ENCODE measurements around the gene PEX16.

The PEX16 gene

DNA sequence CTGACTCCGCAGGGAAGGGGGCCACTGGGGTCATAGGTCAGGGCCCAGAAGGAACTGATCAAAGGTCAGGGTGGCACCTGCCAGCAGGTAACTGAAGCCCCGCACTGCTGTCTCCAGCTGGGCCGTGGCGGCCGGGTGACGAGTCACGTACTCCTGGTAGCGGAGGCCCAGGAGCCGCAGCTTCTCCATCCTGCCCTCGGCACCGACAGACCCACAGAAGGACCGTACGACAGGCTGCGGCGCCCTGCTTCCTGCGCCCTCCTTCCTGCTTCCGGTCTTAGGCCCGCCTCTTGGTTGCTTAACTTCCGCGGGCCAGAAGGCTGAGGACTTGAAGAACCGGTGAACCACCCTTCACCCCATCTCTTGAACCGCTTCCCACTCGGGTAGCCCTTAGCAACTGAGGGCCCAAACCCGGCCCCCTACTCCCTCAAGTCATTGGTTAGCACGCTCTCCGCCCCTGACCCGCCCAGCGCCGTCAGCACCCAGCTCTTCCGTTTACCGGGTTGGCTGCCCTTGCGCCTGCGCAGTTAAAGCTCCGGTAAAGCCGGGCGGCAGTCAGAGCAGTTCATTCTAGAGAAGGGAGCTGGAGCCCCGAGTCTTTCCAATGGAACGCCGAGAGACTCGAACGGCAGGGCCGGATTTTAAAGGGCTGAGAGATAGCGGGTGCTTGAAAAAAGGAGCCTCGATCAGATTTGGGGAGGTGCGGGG lies at the start of gene PEX16:
PEX16 (minus strand) TSS at position 255 of the 708 bp plus-strand sequence; CDS start at position 189, 66 bp downstream.
- DNase-seq = peak; percentile 99

DNA sequence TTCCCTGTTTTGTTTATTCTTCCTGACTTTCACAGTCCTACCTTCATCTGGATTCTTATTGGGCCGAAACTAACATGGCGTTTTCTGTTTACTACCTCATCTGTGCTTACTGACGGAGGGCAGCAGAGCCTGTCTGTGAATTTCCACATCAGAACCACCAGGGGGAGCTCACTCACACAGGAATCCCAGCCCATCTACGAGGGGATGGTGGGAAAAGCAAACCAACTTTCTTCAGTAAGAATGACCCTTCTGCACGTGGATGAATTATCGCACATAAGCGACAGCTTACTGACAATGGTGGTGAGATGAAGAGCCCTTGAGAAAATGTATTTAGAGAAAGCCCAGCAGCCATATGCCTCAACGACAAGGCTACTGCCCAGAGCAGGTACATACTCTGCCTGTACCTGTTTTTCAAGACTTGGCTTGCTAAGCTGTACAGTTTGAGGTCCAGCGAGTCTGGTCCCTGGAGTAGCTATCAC lies 47.3 kb upstream of the PEX16 start:
- DNase-seq = peak; percentile 51

DNA sequence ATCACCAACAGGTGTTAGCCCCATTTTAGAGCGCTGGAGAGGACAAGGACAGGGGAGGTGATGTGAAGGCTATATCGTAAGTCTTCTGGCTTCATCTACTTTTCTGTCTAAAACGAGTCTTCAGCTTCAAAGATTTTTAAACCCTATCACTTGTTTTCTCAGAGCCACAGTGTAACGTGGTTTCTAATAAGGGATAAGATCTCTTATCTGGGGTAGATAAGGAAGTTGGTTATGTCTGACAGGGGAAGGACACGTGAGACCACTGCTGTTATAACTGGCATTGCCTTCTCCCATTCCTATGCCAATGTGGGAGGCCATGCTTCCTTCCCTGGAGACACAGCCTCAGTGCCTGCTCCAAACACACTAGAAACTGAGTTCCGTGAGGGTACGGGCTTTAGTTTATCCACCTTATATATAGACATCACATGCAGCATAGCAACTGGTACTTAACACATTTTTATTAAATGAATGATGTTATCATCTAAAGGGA lies 44.1 kb upstream of the PEX16 start:
- DNase-seq = no peak

DNA sequence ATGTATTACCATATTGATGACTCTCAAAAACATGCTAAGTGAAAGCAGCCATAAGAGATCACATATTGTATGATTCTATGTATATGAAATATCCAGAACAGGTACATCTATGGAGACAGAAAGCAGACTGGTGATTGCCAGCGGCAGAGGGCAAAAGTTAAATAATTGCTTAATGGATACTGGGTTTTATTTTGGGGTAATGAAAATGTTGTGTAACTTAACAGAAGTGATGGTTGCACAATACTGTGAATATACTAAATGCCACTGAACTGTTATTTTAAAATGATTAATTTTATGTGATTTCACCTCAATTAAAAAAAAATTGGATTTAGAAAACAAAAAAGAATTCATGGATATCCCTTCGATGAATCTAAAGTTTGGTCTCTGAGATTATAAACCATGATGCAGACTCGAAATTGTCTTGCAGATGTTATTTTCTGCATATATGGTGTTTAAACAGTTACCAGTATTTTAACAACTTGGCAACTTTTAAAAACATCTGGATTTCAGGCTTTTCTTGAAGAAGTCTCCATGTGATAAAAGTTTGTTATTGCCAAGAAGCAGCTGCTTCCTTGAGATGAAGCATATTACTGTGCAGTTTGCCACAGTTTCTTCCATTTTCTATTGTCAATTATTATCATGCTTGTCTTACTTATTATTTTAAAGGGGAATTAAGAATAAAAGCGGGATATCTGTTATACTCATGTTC lies 42.9 kb upstream of the PEX16 start:
- DNase-seq = no peak

DNA sequence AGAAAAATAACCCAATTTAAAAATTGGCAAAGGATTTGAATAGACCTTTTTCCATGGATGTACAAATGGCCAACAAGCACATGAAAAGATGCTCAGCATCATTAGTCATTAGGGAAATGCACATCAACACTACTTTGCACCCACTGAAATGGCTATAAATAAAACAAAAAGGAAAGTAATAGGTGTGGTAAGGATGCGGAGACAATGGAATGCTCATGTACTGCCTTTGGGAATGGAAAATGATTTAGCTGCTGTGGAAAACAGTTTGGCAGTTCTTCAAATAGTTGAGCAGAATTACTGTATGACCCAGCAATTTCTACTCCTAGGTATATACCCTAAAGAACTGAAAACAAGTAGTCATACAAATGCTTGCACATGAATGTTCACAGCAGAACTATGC lies 42.2 kb upstream of the PEX16 start:
- DNase-seq = no peak

DNA sequence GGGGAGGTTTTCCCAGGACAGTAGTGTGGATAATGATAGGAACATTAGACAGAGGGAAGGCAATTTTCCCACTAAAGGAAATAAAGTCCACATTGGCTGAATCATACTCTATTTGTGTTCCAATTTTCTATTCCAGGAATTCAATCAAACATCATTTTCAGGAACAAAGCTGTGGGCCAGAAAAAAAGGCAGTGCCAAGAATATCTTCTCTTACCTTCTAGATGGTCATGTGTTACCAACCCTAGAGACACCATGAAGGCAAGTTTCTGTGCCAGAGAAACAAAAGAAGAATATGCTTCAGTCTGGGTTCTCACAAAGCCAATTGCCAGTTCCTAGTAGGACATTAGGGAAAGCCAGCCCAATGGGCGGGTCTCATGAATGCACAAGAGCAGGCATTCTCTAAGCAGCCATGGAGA lies 32.3 kb upstream of the PEX16 start:
- DNase-seq = no peak

DNA sequence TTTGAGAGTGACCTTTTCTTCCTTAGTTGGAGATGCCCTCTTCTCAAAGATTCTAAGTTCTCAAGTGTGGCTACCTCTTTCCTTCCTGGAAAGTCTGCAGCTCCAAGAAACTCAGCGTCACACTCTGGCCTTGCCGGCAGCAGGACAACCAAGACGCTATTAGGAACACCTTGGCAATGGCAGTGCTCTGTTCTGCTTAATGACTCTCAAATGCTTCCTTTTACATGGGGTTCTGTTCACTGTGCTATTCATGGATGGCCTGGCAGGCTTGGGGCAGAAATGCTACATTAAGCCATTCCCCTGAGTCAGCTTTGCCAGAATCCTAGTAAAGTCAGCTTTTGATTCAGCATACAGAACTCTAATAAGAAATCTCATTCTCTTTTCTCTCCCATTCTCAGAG lies 30.7 kb upstream of the PEX16 start:
- DNase-seq = no peak

DNA sequence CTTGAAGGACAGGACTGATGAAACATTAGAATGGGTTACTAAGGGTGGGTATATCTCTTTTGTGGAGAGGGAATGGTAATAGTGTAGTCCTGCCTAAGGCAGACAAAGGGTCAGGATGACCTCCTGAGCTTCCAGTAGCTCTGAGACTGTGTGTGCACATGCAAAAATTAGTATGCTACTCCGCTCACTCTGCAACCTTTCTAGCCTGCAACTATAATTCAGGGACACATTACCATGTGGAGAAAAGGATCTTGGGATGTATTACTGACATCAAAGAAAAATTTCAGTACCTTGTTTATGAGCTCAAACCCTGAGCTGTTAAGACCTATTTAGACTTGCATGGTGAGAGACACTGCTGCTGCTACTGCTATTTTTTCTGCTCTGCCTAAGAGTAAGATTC lies 30.2 kb upstream of the PEX16 start:
- no peak for DNase-seq

DNA sequence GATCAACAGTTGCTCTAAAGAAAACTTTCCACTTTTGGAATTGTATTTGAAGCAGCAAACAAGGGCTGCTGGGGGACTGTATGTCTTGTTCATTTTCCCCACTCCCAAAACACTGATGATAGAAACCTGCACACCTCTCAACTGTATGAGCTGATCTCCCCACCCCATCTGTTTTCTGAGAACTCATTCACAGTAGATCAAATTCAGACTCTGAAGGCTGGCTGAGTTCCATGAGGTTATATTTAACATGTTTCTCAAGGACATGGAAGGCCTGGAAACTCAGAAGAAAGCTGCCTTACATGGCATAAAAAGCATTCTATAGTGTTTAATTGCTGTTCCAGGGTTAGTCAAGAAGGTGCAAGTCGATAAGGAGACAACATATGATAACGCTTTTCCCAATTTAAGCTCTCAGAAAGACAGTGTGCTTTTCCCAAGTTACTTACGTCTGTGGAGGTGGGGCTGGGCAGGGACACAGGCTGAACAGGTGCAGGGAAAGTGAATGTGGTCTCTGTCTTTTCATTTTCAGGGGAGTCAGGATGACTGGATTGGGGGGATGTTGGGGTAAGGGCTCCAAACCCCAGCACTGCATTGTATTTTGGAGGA lies 27.8 kb upstream of the PEX16 start:
- DNase-seq = no peak

DNA sequence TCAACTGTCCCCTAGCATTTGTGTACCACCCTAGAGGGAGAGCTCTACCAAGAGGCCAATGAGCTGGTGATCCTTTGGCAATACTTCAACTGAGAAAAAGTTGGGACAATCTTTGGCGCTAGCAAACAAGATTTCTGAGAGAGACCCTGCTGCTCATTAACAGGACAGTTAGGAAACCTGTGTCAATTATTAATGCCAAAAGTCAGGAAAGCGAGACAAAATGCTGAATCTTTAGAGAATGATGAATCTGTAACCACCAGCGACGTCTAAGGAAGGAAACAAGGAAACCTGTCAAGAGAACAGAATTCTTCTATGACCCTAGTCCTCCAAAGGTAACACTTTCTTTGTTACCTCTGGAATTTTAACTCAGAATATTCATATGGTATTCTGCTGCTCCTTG lies 24.7 kb upstream of the PEX16 start:
- DNase-seq = no peak

DNA sequence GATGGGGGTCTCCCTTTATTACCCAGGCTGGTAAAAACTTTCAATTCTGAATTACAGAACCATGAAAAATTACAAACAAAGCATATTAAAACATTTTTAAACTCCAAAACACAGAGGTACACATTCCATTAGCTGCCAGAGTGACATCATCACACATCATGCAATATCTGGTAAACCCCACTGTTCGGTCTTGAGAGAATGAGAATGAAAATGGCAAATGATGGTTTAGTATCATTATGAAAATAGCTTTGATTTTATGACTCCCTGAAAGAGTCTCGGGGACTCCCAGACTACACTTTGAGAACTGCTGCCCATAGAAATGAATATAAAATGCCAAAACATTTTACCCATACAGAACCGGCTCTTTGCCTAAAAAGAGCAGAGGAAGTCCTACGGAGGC lies 23.6 kb upstream of the PEX16 start:
- DNase-seq = no peak

DNA sequence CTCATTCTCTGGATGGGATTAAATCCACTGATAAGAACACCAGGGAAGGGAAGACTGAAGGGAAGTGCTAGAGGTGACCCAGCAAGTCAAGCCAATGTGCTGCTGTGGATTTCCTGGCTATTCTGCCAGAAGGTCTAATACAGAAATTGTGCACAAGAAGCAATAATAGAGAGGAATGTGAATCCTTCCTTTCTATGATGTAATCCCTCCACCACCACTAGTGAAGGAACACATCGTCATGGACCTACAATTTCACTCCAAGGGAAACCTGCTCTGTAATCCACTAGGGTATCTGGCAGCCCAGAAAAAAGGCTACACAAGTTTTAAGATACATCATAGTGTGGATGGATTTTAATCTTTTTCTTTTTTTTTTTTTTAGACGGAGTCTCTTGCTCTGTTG lies 22.2 kb upstream of the PEX16 start:
- DNase-seq = no peak

DNA sequence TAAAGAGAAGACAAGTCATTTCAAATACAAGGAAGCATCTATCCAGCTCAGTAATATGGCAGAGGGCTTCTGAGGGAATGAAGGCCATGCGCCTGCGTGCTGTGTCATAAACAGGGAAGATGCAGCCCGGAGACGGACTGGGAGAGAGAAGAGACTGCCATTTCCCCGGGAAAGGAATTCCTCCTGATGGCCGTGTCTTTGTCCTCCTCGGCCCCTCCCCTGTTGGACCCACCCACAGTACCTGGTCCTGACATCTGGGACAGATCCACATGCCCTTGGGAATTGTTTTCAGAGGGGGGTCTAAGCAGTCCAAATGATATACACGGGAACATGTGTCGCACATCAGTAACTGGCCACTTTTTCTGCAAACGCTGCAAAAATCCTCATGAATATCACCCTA lies 20.2 kb upstream of the PEX16 start:
- no peak for DNase-seq

DNA sequence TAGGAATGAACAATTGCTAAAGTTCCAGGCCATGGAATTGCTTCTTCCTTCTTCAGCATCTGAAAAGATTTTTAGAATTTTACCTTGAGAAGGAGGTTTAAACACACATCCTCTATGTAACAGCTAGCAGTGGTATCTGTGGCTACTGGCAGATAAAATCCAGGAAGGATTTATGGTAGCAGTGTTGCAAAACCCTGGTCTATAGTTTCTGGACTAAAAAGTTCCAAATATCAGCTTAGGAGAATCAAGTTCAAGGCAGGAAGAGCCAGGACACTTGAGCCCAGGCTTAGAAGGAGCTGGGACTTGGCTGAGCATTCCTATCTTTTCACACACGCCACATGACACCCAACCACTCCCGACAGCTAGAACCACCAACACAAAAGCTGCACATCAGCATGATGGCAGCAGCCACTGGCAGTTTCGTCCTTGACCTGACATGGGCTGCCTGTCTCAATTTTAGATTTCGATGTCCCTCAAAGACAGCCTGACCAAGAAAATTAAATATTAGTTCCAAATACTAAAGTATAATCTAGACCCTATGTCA lies 18.9 kb upstream of the PEX16 start:
- no peak for DNase-seq

DNA sequence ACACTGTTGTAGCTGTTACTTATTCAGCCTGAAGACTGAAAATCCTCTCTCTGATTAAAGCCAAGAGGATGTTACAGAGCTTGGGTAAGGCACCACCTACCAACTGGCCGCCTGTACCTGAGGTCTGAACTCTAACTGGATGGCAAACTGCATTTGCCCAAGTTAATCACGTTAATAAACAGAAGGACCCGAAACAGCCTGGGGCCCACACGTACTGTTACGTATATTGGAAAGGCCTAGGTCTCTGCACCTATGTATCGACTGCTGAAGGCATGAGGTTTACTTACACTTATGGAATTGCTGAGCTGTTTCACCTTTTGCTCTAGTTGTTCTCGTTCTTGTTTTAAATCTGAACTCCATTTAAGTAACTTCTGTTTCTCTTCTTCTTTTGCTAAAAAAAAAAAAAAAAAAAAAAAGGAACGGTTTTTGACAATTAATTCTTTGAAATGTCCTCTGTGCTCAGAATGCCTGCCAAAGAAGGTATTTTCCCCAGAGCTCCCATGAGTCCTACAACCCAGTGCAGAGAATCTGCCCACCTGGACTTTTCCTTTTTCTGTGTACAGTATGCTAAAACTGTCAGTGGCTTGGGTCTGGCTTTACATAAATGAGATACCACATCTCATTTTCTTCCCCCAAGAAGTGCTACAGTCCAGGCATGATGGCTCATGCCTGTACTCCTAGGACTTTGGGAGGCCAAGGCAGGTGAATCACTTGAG lies 17.8 kb upstream of the PEX16 start:
- DNase-seq = no peak

DNA sequence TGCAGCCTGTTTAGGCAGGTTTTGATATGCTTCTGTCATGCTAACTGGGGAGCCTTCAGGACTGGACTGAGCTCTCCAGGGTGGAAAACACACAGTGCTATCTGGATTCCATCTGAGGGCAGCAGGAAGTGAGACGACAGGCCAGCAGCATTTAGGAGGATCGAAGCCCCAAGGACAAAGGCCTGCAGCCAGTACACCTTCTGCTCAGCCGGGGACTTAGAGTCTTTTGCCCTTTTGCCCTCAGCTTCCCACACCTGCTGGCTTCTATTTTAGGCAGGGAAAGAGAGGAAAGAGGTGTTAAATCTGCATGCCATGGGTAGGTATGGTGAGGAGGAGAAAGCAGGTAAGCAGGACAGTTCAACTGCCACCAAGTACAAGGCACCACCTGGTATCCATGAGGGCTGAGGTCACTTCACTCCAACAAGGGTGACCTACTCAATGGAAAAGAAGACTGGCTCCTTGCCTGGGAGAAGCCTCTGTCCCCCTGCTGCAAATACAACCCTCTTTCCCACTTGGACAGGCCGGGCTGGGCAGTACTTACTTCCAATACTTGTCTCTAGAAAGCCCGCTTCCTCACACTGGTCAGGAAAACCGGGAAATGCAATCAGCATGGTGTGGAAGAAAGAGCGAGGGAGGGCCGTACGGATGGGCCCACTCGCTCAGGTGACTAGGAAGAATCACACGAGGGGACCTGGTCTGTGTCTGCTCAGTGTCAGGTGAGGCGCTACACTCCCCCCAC lies 17.1 kb upstream of the PEX16 start:
- DNase-seq = no peak

DNA sequence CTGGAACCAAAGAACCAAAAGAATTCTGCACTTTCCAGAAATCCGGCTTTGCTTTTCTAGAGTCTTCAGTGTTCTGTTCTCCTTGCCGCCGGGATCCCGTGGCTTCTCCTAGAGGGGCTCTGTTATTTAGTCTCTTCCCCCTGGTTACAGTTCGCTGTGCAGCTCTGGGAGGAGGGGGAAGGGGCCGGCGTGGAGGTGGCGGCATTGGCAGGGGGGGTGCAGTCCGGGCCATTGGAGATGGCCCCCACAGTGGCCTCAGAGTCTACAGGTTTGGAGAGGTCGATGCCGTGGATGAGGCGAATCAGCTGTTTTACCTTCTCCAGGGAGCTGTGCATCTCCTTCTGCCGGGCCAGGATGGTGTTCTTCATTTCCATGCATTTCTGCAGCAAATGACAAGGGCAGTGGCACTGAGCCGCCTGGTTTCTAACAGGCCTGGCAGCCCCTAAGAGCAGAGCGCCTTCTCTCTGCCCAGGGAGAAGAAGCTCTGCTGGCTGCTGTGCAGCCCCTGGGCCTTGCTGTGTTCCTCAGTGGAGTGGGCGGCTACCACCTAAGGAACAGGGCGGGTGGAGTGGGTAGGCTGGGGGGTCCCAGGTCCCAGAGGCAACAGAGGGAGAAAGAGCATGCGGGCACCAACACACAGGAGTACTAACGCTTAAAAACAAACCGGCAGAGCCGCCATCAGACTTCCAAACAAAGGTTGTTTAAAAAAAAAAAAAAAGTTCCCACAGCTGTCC lies 16.3 kb upstream of the PEX16 start:
- no peak for DNase-seq

DNA sequence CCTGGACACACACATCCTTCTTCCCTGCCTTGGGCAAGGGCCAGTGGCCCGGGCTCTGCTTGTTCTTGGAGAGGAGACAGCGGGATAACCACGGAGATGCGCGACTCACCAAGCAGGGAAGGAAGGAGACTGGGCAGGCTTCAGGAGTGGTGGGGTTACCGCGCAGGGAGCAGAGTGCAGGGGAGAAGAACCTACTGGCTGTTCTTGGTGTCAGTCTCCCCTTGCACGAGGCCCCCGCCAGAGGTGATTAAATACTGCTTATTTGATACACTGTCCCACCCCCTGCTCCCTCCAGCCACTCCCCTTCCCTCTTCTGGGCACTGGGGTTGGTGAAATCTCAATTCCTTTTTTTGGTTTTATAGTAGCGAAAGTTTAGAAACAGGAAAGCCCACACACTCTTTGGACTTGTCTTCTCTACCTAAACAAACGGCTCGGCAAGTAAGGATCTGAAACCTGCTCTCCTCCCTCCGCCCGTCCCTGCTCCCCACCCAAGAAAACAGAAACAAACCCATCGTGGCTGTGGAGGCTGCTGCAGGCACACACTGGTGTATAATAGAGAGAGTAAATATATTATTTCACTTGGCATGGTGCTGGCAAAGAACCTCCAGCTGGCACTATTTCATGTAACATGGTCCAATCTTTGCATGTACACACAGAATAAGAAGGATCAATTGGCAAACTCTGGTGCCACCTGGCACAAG lies 15.6 kb upstream of the PEX16 start:
- DNase-seq = peak; percentile 42

DNA sequence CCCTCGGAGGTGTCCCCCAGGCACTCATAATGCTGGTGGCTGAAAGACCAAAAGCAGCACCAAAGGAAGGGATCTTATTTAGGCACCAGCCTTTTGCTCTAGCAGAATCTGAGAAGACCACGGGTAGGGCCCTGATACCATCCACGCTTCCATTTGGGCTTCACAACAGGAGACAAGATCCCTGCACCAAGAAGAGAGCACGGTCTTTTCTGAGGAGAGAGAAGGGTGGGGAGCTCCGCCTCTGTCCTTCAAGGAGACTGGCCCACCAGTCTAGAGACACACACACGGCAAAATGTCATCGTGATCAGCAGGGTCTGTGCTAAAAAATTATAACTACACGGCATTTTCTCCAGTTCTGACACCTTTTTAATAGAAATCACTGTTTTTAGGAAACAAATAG lies 14.5 kb upstream of the PEX16 start:
- DNase-seq = no peak

DNA sequence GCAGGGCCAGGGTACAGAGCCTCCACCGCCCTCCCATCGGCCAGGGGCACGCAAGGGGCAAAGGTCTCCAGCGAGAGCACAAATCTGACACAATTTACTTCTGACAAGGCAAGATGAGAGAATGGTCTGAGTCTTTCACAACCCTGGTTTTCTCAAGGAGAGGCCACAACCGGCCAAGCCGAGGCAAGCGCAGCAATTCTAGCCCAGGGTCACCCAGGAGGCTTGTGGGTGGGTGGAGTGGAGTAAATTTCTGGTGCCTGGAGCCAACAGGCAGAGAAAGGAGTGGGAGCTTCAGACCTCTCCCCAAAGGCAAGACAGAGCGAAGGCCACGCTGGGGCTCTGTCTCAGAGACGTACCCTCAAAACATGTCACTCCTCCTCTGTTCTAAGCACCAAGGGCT lies 14.1 kb upstream of the PEX16 start:
- DNase-seq = no peak
